ENCODE data around the gene CEP162. TPM values are rescaled to one million over a fixed set of nuclear protein-coding genes. Genes with fewer than 3 reads are reported as not detected.
"Not testable (repeated sequence)": the region's sequence is repeated elsewhere in the genome, so short reads cannot be mapped to it uniquely, and the experiment has no call there.

The CEP162 gene
- polyA plus RNA-seq, 1 donor = 9.4 TPM

DNA sequence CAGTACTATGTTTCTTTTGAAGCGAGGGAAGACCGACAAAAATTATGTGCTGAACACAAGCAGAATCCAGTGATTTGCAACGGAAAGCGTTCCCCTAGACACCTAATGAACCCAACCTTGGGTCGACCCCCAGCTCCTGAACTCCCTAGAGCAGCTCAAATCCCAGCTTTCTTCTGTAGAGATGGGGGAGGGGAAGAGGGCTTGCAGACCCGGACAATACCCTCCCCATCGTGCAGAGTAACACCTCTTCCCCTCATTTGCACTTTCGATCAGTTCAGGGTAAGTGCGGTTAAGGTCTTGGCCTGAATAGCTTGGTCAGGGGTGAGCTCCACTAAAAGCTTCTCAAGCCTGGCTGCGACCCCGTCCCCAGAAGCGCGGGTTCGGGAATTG lies 404 bp downstream of the CEP162 start:
- H3K27ac ChIP-seq (ENCODE audit: low read length) = no peak overlapping the region
- H3K4me1 ChIP-seq (ENCODE audit: control insufficient read depth, insufficient read depth, low read length) = no peaks in the 10 kb centered on the region
- peak overlapping the region; percentile 82 for H3K4me3 ChIP-seq (ENCODE audit: low read length)
- no peaks in the 10 kb centered on the region for H3K9me3 ChIP-seq (ENCODE audit: control insufficient read depth, low read depth, low read length)
- no peaks in the 10 kb centered on the region for H3K27me3 ChIP-seq (ENCODE audit: control insufficient read depth, insufficient read depth, low read length)
- 0% methylated on average over 2 of the region's 14 CpGs for WGBS (ENCODE audit: insufficient coverage, low lambda C conversion rate)
- H3K36me3 ChIP-seq (ENCODE audit: control insufficient read depth, insufficient read depth, low read length) = no peaks in the 10 kb centered on the region
- DNase-seq = no peak

DNA sequence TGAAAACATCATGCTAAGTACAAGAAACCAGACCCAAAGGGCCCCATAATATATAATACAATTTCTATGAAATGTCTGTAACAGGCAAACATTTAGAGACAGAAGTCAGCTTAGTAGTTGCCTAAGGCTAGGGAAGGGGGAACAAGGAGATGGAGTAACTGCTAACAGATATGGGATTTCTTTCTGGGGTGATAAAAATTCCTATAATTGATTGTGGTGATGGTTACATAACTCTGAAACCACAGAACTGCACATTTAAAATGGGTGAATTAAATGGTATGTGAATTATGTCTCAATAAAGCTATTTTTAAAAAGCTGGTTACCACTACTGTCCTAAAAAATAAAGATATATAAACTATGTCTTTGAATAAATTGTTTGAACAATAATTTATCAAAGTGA lies 3.2 kb downstream of the CEP162 start:
- Histone ChIP-seq H3K4me1 (ENCODE audit: control insufficient read depth, insufficient read depth, low read length) (no peaks in the 10 kb centered on the region), H3K36me3 (ENCODE audit: control insufficient read depth, insufficient read depth, low read length) (peaks cover 2% of the 10 kb centered on the region), H3K27me3 (ENCODE audit: control insufficient read depth, insufficient read depth, low read length) (no peaks in the 10 kb centered on the region), H3K27ac (ENCODE audit: low read length) (no peak overlapping the region), H3K4me3 (ENCODE audit: low read length) (no peak overlapping the region), H3K9me3 (ENCODE audit: control insufficient read depth, low read depth, low read length) (no peaks in the 10 kb centered on the region)
- DNase-seq = no peak

DNA sequence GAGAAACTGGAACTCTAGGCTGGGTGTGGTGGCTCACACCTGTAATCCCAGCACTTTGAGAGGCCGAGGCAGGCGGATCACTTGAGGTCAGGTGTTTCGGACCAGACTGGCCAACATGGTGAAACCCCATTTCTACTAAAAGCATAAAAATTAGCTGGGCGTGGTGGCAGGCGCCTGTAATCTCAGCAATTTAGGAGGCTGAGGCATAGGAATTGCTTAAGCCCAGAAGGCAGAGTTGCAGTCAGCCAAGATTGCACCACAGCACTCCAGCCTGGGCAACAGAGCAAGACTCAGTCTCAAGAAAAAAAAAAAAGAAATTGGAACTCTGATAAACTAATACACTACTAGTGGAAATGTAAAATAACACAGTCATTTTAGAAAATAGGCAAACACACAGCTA lies 3.8 kb downstream of the CEP162 start:
- DNase-seq; H3K27ac ChIP-seq (ENCODE audit: low read length); H3K9me3 ChIP-seq (ENCODE audit: control insufficient read depth, low read depth, low read length); H3K4me3 ChIP-seq (ENCODE audit: low read length); H3K27me3 ChIP-seq (ENCODE audit: control insufficient read depth, insufficient read depth, low read length); H3K36me3 ChIP-seq (ENCODE audit: control insufficient read depth, insufficient read depth, low read length); H3K4me1 ChIP-seq (ENCODE audit: control insufficient read depth, insufficient read depth, low read length): not testable (repeated sequence)
- no CpG with 5 or more reads among the region's 5 CpGs for WGBS (ENCODE audit: insufficient coverage, low lambda C conversion rate)

GRCh38 chr6:84222426-84222825 lies 5.0 kb downstream of the CEP162 start:
- Histone ChIP-seq H3K36me3 (ENCODE audit: control insufficient read depth, insufficient read depth, low read length) (peaks cover 4% of the 10 kb centered on the region), H3K27me3 (ENCODE audit: control insufficient read depth, insufficient read depth, low read length) (no peaks in the 10 kb centered on the region), H3K27ac (ENCODE audit: low read length) (no peak overlapping the region), H3K4me3 (ENCODE audit: low read length) (no peak overlapping the region), H3K4me1 (ENCODE audit: control insufficient read depth, insufficient read depth, low read length) (no peaks in the 10 kb centered on the region), H3K9me3 (ENCODE audit: control insufficient read depth, low read depth, low read length) (no peaks in the 10 kb centered on the region)
- no peak for DNase-seq
- 100% methylated on average over 2 of the region's 4 CpGs for WGBS (ENCODE audit: insufficient coverage, low lambda C conversion rate)

- Histone ChIP-seq H3K4me1 (ENCODE audit: control insufficient read depth, insufficient read depth, low read length) (no peaks in the 10 kb centered on the region), H3K4me3 (ENCODE audit: low read length) (no peak overlapping the region), H3K9me3 (ENCODE audit: control insufficient read depth, low read depth, low read length) (no peaks in the 10 kb centered on the region), H3K27me3 (ENCODE audit: control insufficient read depth, insufficient read depth, low read length) (no peaks in the 10 kb centered on the region), H3K36me3 (ENCODE audit: control insufficient read depth, insufficient read depth, low read length) (peaks cover 5% of the 10 kb centered on the region), H3K27ac (ENCODE audit: low read length) (no peak overlapping the region)
- WGBS (ENCODE audit: insufficient coverage, low lambda C conversion rate) = 90% methylated on average over 2 of the region's 3 CpGs
- DNase-seq = no peak
Observed at GRCh38 chr6:84220809-84221409, 6.5 kb downstream of the CEP162 start.

DNA sequence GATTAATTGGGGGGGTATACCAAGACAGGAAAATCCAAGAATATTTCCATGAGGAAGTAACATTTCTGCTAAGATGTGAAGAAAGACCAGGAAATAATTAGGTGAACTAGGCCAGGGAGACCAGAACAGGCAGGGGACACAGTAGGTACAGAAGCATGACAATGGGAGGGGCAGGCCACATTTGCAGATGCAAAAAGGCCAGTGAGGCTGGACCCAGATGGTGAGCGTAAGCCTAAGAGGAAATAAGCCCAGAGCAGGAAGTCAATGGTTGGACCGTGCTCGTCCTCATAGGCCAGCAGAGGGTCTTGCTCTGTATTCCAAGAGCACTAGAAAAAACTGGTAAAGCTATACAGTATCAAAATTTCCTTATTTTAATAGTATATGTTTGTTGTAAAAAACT lies 9.4 kb downstream of the CEP162 start:
- Histone ChIP-seq H3K36me3 (ENCODE audit: control insufficient read depth, insufficient read depth, low read length) (peaks cover 8% of the 10 kb centered on the region), H3K4me3 (ENCODE audit: low read length) (no peak overlapping the region), H3K27me3 (ENCODE audit: control insufficient read depth, insufficient read depth, low read length) (no peaks in the 10 kb centered on the region), H3K27ac (ENCODE audit: low read length) (no peak overlapping the region), H3K9me3 (ENCODE audit: control insufficient read depth, low read depth, low read length) (no peaks in the 10 kb centered on the region), H3K4me1 (ENCODE audit: control insufficient read depth, insufficient read depth, low read length) (no peaks in the 10 kb centered on the region)
- DNase-seq = no peak
- 80% methylated on average over 1 of the region's 3 CpGs for WGBS (ENCODE audit: insufficient coverage, low lambda C conversion rate)

DNA sequence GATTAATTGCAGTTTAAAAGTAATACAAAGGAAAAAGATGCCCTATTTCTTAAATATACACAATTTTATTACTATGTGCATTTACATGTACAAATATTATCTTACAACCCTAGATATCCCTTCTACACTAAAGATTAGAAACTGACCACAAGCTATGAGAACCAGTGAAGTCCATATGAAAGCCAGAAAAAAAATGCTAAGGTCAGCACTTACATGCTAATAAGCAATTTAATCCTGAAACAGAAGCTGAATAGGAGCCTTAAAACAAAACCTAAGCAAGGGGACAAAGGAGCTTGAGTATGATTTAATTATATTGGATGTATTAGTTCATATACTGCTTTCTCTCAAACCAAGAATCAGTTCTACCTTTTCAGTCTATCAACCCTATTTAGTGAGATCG lies 14.2 kb downstream of the CEP162 start:
- 86% methylated on average over 1 of the region's 1 CpG for WGBS (ENCODE audit: insufficient coverage, low lambda C conversion rate)
- Histone ChIP-seq H3K9me3 (ENCODE audit: control insufficient read depth, low read depth, low read length) (no peaks in the 10 kb centered on the region), H3K27ac (ENCODE audit: low read length) (no peak overlapping the region), H3K27me3 (ENCODE audit: control insufficient read depth, insufficient read depth, low read length) (no peaks in the 10 kb centered on the region), H3K4me3 (ENCODE audit: low read length) (no peak overlapping the region), H3K36me3 (ENCODE audit: control insufficient read depth, insufficient read depth, low read length) (peaks cover 11% of the 10 kb centered on the region), H3K4me1 (ENCODE audit: control insufficient read depth, insufficient read depth, low read length) (no peaks in the 10 kb centered on the region)
- no peak for DNase-seq

DNA sequence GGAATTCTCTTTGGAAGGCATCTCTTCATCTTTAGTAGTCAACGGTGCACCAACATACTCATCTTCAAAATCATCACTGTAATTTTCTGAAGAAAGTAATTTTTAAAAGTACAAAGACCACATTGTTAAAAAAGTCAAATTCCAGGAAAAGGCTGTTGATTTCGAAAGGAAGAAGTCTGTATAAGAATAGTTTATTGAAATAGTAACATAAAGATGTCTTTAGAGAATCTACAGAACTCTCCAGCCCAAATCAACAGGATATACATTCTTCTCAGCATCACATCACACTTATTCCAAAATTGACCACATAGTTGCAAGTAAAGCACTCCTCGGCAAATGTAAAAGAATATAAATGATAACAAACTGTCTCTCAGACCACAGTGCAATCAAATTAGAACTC lies 23.4 kb downstream of the CEP162 start:
- no peaks in the 10 kb centered on the region for H3K27me3 ChIP-seq (ENCODE audit: control insufficient read depth, insufficient read depth, low read length)

GRCh38 chr6:84199987-84200386 lies 27.5 kb downstream of the CEP162 start:
- not testable (repeated sequence) for H3K36me3 ChIP-seq (ENCODE audit: control insufficient read depth, insufficient read depth, low read length); H3K4me3 ChIP-seq (ENCODE audit: low read length); H3K27me3 ChIP-seq (ENCODE audit: control insufficient read depth, insufficient read depth, low read length); H3K27ac ChIP-seq (ENCODE audit: low read length); DNase-seq; H3K9me3 ChIP-seq (ENCODE audit: control insufficient read depth, low read depth, low read length); H3K4me1 ChIP-seq (ENCODE audit: control insufficient read depth, insufficient read depth, low read length)
- no CpG with 5 or more reads among the region's 6 CpGs for WGBS (ENCODE audit: insufficient coverage, low lambda C conversion rate)

More for the DNA sequence above, 23.4 kb downstream of the CEP162 start:
- no peaks in the 10 kb centered on the region for H3K4me1 ChIP-seq (ENCODE audit: control insufficient read depth, insufficient read depth, low read length)
- no peaks in the 10 kb centered on the region for H3K9me3 ChIP-seq (ENCODE audit: control insufficient read depth, low read depth, low read length)
- 89% methylated on average over 1 of the region's 3 CpGs for WGBS (ENCODE audit: insufficient coverage, low lambda C conversion rate)
- H3K27ac ChIP-seq (ENCODE audit: low read length) = no peak overlapping the region
- no peak overlapping the region for H3K4me3 ChIP-seq (ENCODE audit: low read length)
- peaks cover 8% of the 10 kb centered on the region for H3K36me3 ChIP-seq (ENCODE audit: control insufficient read depth, insufficient read depth, low read length)
- DNase-seq = no peak

GRCh38 chr6:84197708-84198107 lies 29.7 kb downstream of the CEP162 start:
- Histone ChIP-seq H3K36me3 (ENCODE audit: control insufficient read depth, insufficient read depth, low read length) (peaks cover 11% of the 10 kb centered on the region), H3K27ac (ENCODE audit: low read length) (no peak overlapping the region), H3K9me3 (ENCODE audit: control insufficient read depth, low read depth, low read length) (no peaks in the 10 kb centered on the region), H3K27me3 (ENCODE audit: control insufficient read depth, insufficient read depth, low read length) (no peaks in the 10 kb centered on the region), H3K4me3 (ENCODE audit: low read length) (no peak overlapping the region), H3K4me1 (ENCODE audit: control insufficient read depth, insufficient read depth, low read length) (no peaks in the 10 kb centered on the region)
- DNase-seq = no peak
- WGBS (ENCODE audit: insufficient coverage, low lambda C conversion rate) = no CpG with 5 or more reads among the region's 2 CpGs

- Histone ChIP-seq H3K27ac (ENCODE audit: low read length) (no peak overlapping the region), H3K4me1 (ENCODE audit: control insufficient read depth, insufficient read depth, low read length) (no peaks in the 10 kb centered on the region), H3K9me3 (ENCODE audit: control insufficient read depth, low read depth, low read length) (no peaks in the 10 kb centered on the region), H3K36me3 (ENCODE audit: control insufficient read depth, insufficient read depth, low read length) (peaks cover 20% of the 10 kb centered on the region), H3K4me3 (ENCODE audit: low read length) (no peak overlapping the region), H3K27me3 (ENCODE audit: control insufficient read depth, insufficient read depth, low read length) (no peaks in the 10 kb centered on the region)
- WGBS (ENCODE audit: insufficient coverage, low lambda C conversion rate) = 86% methylated on average over 1 of the region's 2 CpGs
- DNase-seq = no peak
Observed at GRCh38 chr6:84193114-84193708, 34.2 kb downstream of the CEP162 start.
